Effector memory CD4-positive, alpha-beta T cell (primary cell): ENCODE results near the gene UBE2D2.

ENCODE experiments used
- DNase-seq, 3 donors: peaks; one replicate each; pipeline ENCODE4 v3.0.0-alpha.2; 2020
- H3K27ac ChIP-seq: 2 replicates; pipeline ENCODE4 v1.7.0; 2013; ENCODE audit warnings: mild to moderate bottlenecking, low read length, moderate library complexity; ENCODE audit not compliant: insufficient read depth, poor library complexity, severe bottlenecking
- H3K27me3 ChIP-seq: replicated peaks from 2 replicates; pipeline ENCODE4 v1.7.0; 2013; ENCODE audit warnings: mild to moderate bottlenecking, low read length; ENCODE audit not compliant: insufficient read depth, control insufficient read depth, poor library complexity, severe bottlenecking
- H3K36me3 ChIP-seq: 2 replicates; pipeline ENCODE4 v1.7.0; 2013; ENCODE audit warnings: mild to moderate bottlenecking, low read length, moderate library complexity; ENCODE audit not compliant: control insufficient read depth, insufficient read depth
- H3K4me1 ChIP-seq: 2 replicates; pipeline ENCODE4 v1.7.0; 2013; ENCODE audit warnings: low read length, mild to moderate bottlenecking; ENCODE audit not compliant: control insufficient read depth, insufficient read depth, poor library complexity, severe bottlenecking
- H3K4me3 ChIP-seq: 2 replicates; pipeline ENCODE4 v1.7.0; 2013; ENCODE audit warnings: low read length, low read depth, mild to moderate bottlenecking; ENCODE audit not compliant: insufficient read depth, poor library complexity, severe bottlenecking
- H3K9me3 ChIP-seq: 2 replicates; pipeline ENCODE4 v1.7.0; 2013; ENCODE audit warnings: mild to moderate bottlenecking, low read length, moderate library complexity; ENCODE audit not compliant: control insufficient read depth

UBE2D2 gene

DNA sequence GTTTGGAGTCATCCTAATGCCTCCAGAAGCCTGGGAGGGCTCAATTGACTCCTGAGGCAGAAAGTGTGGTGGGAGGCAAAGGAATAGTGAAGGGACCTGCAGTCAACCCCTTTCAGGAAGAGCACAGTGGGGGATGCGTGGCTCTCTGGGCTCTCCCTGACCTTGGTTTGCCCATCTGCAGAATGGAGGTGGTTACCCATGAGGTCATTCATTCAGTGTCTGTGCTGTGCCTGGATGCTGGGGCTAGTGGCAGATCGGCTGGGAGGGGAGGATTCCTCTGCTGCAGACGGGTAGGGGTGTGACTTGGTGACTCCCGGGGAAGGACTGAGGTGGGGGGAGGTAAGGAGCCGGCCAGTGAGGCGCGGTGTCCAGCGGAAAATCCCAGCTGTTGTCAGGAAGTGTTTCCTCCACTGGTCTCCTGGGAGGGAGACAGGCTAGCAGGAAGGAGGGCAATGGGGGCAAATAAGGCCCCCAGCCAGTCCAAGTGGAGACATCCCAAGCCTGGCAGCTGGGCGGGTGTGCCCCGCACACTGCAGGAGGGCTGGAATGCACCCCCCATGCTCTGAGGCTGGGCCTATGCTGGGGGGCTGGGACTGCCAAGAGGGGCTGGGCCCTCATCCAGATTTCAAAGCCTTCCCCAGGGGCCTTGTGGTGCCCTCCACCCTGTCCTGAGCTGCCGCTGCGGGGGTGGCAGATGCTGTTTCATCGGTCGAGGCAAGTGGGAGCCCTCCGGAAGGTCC lies 98.0 kb downstream of the UBE2D2 start:
- H3K4me3 ChIP-seq: no peak overlapping the region
- H3K36me3 ChIP-seq: no peaks in the 10 kb centered on the region
- DNase-seq: no peak

DNA sequence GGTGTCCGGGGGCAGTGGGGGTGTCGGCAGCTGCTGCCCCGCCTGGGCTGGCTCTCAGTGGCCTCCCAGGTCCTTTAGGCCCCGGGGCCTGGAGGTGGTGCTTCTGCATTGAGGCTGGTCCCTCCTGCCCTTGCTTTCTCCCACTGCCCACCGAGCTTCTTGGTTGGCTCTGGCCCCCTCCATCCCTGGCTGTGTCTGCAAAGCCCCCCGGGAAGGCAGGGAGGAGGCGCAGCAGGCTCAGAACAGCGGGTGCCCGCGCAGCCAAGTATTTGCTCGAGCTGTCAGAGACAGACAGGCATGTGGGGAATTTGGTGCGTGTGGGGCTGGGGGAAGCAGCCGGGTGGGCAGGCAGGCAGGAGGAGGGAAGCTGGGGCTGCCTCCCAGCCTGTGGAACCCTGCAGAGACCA lies 98.6 kb downstream of the UBE2D2 start:
- Histone ChIP-seq H3K4me1 (no peaks in the 10 kb centered on the region), H3K9me3 (no peaks in the 10 kb centered on the region), H3K36me3 (no peaks in the 10 kb centered on the region), H3K4me3 (no peak overlapping the region), H3K27me3 (no peaks in the 10 kb centered on the region), H3K27ac (no peak overlapping the region)
- DNase-seq: no peak

More for the DNA sequence above, 98.0 kb downstream of the UBE2D2 start:
- H3K27me3 ChIP-seq: no peaks in the 10 kb centered on the region
- H3K27ac ChIP-seq: no peak overlapping the region
- H3K4me1 ChIP-seq: no peaks in the 10 kb centered on the region
- H3K9me3 ChIP-seq: no peaks in the 10 kb centered on the region

DNA sequence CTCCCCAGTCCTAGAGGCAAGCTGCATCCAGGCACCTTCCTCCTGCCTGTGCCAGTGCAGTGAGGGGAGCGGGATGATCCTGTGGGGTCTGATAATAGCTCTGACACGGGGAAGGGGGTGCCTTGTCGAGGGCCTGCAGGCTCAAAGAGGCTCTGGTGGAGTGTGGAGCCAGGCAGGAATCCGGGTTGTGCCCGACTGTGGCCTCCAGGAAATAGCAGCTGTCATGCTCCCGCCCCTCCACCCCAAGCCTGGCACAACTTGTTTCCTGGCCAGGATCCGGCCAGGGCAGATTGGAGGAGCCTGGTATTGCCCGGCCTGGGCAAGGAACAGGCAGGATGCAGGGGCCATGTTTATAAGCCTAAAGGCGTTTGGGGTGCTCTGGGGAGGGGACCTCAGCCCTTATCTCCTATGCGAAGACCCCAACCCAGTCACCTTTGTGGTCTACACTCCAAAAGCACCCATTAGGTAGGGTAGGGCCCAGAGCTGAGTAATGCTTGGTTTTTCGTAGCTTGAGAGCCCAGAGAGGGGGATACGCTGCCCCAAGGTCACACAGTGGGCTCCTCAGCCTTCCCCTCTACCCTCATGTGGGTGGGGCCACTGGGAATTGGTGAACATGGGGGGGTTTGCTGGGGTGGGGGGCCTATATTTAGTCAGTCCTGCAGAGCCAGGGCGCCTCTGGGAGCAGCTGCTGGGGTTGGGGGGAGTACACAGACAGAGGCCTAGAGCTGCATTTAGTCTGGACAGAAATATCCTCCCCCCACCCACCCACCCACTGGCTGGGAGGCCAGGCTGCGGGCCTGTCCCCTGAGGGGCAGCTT lies 99.2 kb downstream of the UBE2D2 start:
- no peak for DNase-seq
- no peaks in the 10 kb centered on the region for H3K9me3 ChIP-seq
- no peak overlapping the region for H3K4me3 ChIP-seq
- H3K36me3 ChIP-seq: no peaks in the 10 kb centered on the region
- H3K27ac ChIP-seq: no peak overlapping the region
- H3K27me3 ChIP-seq: no peaks in the 10 kb centered on the region
- H3K4me1 ChIP-seq: no peaks in the 10 kb centered on the region

DNA sequence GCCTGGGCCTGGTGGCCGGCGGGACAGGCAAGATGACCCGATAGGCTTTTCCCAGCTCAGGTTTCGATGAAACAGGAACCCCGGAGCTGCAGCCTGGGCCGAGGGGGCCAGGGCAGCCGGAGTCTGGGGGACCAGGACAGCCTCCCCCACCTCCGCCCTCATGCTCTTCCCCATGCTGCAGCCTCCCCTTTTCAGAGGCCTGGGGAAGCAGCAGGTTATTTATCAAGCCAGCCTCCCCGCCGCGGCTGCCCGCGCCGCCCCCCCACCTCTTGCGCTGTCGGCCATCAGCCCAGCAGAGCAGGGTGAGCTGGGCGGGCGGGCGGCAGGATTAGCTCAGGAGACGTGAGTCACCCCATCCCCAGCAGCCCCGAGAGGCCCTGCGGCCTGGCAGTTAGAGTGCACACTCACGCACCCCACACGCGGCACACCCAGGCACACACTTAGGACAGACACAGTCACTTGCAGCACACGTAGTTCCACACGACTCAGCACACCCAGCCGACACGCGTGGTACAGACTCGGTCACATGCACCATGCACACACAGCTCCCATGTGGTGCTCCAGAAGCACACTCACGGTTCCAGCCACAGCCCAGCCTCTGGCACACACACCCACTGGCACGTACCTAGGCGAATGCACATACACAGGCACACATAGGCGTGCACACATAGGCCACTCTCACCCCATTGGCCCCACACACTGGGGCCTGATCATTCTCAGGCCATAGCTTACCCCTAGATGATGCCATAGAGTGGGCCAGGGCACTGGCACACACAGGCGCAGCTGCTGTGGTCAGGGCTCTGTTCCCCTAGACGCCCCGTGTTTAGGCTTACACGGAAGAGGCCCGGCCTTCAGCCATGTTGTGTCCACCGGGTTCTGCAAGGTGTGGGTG lies 100.0 kb downstream of the UBE2D2 start:
- no peaks in the 10 kb centered on the region for H3K27me3 ChIP-seq
- no peaks in the 10 kb centered on the region for H3K4me1 ChIP-seq
- no peak for DNase-seq
- no peaks in the 10 kb centered on the region for H3K36me3 ChIP-seq
- H3K9me3 ChIP-seq: no peaks in the 10 kb centered on the region
- H3K27ac ChIP-seq: no peak overlapping the region
- no peak overlapping the region for H3K4me3 ChIP-seq

DNA sequence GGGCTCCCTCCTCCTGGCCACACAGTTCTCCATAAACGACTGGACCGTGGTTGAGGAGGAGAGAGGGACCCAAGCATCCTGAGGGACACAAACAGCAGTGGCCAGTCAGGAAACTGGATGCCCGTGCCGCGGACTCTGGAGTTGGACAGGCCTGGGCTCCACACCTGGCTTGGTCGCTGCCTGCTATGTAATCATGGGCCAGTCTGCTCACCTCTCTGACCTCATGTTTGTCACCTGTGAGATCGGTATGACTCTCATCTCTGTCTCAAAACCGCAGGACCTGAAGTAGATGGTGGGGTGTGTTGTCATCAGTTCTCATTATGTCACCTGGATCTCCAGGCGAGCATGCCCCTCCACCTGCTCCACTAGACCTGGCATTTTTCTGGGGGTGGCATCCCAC lies 101.5 kb downstream of the UBE2D2 start:
- H3K4me1 ChIP-seq: peaks cover 9% of the 10 kb centered on the region
- H3K9me3 ChIP-seq: no peaks in the 10 kb centered on the region
- no peak for DNase-seq
- H3K27ac ChIP-seq: no peak overlapping the region
- no peak overlapping the region for H3K4me3 ChIP-seq
- no peaks in the 10 kb centered on the region for H3K27me3 ChIP-seq
- no peaks in the 10 kb centered on the region for H3K36me3 ChIP-seq

DNA sequence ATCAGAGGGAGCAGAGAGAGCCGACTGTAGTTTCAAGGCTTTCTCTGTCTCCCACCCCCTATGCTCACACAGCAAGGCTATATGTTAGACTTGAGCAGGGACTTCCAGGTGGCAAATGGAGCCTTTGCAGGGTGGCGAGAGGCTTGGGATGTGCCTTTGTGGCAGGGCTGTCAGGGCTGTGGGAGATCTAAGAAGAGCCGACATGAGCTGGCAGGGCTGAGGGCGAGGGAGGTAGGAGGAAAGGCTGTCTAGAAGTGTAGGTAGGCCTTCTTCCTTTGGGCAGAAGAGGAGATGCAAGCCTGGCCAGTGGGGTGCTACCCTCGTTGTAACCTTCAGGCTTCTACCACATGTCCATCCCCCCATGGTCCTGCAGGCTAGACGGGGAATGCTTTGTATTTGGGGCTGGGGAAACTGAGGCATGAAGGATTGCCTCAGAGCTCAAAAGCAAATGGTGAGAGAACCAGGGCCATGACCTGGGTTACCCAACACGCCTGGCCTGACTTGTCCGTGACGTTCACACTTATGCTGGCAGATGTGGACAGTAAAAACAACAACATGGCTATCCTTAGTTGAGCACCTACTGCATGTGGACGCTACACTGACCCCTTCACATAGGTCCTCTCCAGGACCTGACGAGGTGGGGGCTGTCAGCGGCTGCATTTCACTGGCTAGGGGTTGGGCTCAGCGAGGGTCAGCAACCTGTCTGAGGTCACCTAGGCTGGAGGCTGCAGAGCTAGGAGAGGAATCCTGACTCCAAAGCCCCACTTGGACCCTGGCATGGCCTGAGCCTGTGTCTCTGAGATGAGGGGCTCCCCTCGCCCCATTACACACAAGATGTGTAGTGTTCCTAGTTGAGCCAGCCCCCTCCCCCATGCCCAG lies 102.3 kb downstream of the UBE2D2 start:
- DNase-seq: no peak
- H3K4me1 ChIP-seq: peaks cover 13% of the 10 kb centered on the region
- no peaks in the 10 kb centered on the region for H3K27me3 ChIP-seq
- no peak overlapping the region for H3K27ac ChIP-seq
- H3K36me3 ChIP-seq: no peaks in the 10 kb centered on the region
- no peak overlapping the region for H3K4me3 ChIP-seq
- no peaks in the 10 kb centered on the region for H3K9me3 ChIP-seq

DNA sequence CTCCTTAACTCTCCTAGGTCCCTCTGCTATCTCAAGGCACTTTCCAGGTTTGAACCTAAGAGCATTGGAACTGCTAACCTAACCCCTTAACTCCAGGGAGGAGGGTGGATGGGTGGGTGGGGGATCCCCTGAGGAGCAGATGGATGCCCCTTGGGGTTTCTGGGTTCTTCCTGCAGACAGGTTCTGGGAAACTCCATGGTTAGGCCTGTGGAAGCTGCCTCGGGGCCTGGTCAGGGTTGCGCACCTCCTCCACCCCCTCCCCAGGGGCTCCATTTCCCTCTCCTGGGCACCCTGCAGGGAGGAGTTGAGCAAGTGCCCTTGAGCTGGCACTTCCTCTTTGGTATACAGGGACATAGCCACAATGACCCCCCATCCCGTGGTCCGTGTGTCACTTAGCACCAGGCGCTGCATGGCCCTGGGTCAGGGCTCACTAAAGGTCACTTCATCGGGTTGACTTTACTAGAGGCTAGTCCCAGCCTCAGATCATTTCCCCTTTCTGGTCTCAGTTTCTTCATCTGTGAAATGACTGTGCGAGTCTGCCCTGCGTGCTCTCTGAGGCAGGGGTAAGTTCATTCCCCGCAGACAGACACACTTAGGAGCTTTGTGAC lies 103.1 kb downstream of the UBE2D2 start:
- Histone ChIP-seq H3K4me3 (no peak overlapping the region), H3K27me3 (no peaks in the 10 kb centered on the region), H3K9me3 (no peaks in the 10 kb centered on the region), H3K4me1 (peaks cover 21% of the 10 kb centered on the region), H3K27ac (no peak overlapping the region), H3K36me3 (no peaks in the 10 kb centered on the region)
- DNase-seq: no peak

DNA sequence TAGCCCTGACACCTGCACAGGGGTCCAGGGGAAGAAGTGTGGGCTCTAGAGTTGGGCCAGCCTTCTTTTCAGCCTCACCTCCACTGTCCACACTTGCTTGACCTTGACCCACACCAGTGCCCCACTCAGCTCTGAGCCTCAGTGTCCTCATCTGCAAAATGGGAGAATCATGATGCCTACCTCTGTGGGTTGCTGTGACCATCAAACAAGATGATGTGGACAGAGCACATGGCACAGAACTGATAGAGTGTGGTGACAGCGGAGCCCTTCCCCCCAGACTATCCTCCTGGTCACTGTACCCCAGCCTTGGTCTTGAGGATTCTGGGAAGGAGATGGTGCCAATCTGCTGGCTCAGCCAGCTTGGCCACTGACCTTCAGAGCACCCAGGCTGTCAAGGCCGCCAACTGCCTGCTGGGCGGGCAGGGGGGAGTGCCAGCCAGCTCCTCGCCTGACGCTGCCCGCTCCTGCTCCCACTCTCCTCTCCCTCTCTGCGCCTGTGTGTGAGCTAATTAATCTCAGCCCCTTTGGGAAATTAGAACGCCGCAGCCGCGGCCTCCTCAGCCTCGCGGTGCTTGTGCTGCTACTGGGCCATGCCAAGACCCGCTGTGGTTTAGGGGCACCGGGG lies 103.7 kb downstream of the UBE2D2 start:
- Histone ChIP-seq H3K4me1 (peaks cover 23% of the 10 kb centered on the region), H3K27me3 (no peaks in the 10 kb centered on the region), H3K9me3 (no peaks in the 10 kb centered on the region), H3K4me3 (no peak overlapping the region), H3K27ac (no peak overlapping the region), H3K36me3 (no peaks in the 10 kb centered on the region)
- no peak for DNase-seq
